ENCODE results near the gene CUEDC2.

DNA sequence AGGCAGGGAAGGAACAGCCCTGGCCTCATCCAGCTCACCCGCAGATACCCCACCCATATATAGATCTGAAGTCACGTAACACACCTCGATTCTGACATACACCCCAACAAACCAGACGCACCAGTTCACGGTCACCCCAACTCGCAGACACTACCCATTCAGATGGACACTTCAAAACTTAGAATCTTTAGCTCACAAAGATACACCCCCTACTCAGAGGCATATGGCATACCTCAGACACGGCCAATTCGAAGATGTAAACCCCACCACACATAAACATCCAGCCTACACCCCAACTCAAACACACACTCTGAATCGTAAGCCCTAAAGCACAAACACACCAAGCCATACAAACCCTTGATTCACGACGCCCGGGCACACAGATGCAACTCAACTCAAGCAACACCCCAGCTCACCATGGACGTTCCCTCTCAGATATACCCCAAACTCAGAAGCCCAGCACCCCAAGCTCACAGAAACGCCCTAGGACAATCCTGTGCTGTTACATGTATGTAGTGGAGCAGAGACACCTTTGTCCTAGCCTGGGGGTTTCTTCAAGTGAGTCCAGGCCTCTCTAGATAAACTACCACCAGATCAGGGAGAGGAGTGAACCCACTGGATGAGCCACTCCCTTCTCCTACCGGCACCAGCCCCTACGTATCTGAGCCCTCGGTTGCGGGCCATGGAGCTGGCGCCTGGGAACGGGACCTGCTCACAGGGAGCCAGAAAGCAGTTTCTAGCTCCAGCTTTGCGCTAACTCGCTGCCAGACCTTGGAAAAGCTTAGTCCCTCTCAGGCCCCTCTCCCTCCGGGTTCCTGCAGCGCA is 22.6 kb downstream of the CUEDC2 start:
- TF ChIP-seq, protein P1, sequence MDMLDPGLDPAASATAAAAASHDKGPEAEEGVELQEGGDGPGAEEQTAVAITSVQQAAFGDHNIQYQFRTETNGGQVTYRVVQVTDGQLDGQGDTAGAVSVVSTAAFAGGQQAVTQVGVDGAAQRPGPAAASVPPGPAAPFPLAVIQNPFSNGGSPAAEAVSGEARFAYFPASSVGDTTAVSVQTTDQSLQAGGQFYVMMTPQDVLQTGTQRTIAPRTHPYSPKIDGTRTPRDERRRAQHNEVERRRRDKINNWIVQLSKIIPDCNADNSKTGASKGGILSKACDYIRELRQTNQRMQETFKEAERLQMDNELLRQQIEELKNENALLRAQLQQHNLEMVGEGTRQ (CRISPR knock-in tag; IDR thresholded peaks at IDR 0.05) = no peak
- TF ChIP-seq RORB (CRISPR knock-in tag; IDR thresholded peaks at IDR 0.05) (no peak), NFE2L1 (CRISPR knock-in tag; IDR thresholded peaks at IDR 0.05) (no peak)
- TF ChIP-seq, protein P2, sequence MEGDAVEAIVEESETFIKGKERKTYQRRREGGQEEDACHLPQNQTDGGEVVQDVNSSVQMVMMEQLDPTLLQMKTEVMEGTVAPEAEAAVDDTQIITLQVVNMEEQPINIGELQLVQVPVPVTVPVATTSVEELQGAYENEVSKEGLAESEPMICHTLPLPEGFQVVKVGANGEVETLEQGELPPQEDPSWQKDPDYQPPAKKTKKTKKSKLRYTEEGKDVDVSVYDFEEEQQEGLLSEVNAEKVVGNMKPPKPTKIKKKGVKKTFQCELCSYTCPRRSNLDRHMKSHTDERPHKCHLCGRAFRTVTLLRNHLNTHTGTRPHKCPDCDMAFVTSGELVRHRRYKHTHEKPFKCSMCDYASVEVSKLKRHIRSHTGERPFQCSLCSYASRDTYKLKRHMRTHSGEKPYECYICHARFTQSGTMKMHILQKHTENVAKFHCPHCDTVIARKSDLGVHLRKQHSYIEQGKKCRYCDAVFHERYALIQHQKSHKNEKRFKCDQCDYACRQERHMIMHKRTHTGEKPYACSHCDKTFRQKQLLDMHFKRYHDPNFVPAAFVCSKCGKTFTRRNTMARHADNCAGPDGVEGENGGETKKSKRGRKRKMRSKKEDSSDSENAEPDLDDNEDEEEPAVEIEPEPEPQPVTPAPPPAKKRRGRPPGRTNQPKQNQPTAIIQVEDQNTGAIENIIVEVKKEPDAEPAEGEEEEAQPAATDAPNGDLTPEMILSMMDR (IDR thresholded peaks at IDR 0.05) = no peak

Measured in WTC11 (cell line).